ENCODE results near the gene PPP1R3D.

The PPP1R3D gene

GRCh38 chr20:59985164-59985563 is 45.1 kb upstream of the PPP1R3D start:
- Histone ChIP-seq H3K9ac (no peak overlapping the region), H3K4me3 (IDR thresholded peaks at IDR 0.05; ENCODE audit: insufficient read depth, low read depth, low read length) (no peak overlapping the region), H3K79me2 (ENCODE audit: insufficient read depth, low read depth) (no peaks in the 10 kb centered on the region), H3K27me3 (ENCODE audit: insufficient read depth, low read depth) (no peaks in the 10 kb centered on the region), H3K4me1 (ENCODE audit: low read depth, poor library complexity, severe bottlenecking) (no peaks in the 10 kb centered on the region), H4K20me1 (ENCODE audit: insufficient read depth) (no peaks in the 10 kb centered on the region), H3K4me2 (no peak overlapping the region), H3K36me3 (ENCODE audit: insufficient read depth) (no peaks in the 10 kb centered on the region), H3K27ac (no peak overlapping the region), H2AFZ (ENCODE audit: low read depth) (no peak overlapping the region)
- TF ChIP-seq CTCF (conservative IDR thresholded peaks at IDR 0.05; ENCODE audit: low read depth, low read length), result no peak

- Histone ChIP-seq H3K4me2 (no peak overlapping the region), H3K79me2 (ENCODE audit: insufficient read depth, low read depth) (no peaks in the 10 kb centered on the region), H3K4me1 (ENCODE audit: low read depth, poor library complexity, severe bottlenecking) (no peaks in the 10 kb centered on the region), H3K27me3 (ENCODE audit: insufficient read depth, low read depth) (no peaks in the 10 kb centered on the region), H4K20me1 (ENCODE audit: insufficient read depth) (no peaks in the 10 kb centered on the region), H3K36me3 (ENCODE audit: insufficient read depth) (no peaks in the 10 kb centered on the region), H3K27ac (no peak overlapping the region), H3K9ac (no peak overlapping the region), H2AFZ (ENCODE audit: low read depth) (no peak overlapping the region), H3K4me3 (IDR thresholded peaks at IDR 0.05; ENCODE audit: insufficient read depth, low read depth, low read length) (no peak overlapping the region)
- TF ChIP-seq CTCF (conservative IDR thresholded peaks at IDR 0.05; ENCODE audit: low read depth, low read length), result no peak
Measured at GRCh38 chr20:59984541-59984940, 44.4 kb upstream of the PPP1R3D start.

- Histone ChIP-seq H2AFZ (ENCODE audit: low read depth) (no peak overlapping the region), H3K4me1 (ENCODE audit: low read depth, poor library complexity, severe bottlenecking) (no peaks in the 10 kb centered on the region), H3K4me2 (no peak overlapping the region), H3K4me3 (IDR thresholded peaks at IDR 0.05; ENCODE audit: insufficient read depth, low read depth, low read length) (no peak overlapping the region), H4K20me1 (ENCODE audit: insufficient read depth) (no peaks in the 10 kb centered on the region), H3K9ac (no peak overlapping the region), H3K79me2 (ENCODE audit: insufficient read depth, low read depth) (no peaks in the 10 kb centered on the region), H3K36me3 (ENCODE audit: insufficient read depth) (no peaks in the 10 kb centered on the region), H3K27me3 (ENCODE audit: insufficient read depth, low read depth) (no peaks in the 10 kb centered on the region), H3K27ac (no peak overlapping the region)
- TF ChIP-seq CTCF (conservative IDR thresholded peaks at IDR 0.05; ENCODE audit: low read depth, low read length), result no peak
Measured at GRCh38 chr20:59983076-59983475, 43.0 kb upstream of the PPP1R3D start.

GRCh38 chr20:59977086-59977485 is 37.0 kb upstream of the PPP1R3D start:
- H3K27ac ChIP-seq, result no peak overlapping the region
- no peak for TF ChIP-seq CTCF (conservative IDR thresholded peaks at IDR 0.05; ENCODE audit: low read depth, low read length)
- no peaks in the 10 kb centered on the region for H3K79me2 ChIP-seq (ENCODE audit: insufficient read depth, low read depth)
- no peaks in the 10 kb centered on the region for H3K27me3 ChIP-seq (ENCODE audit: insufficient read depth, low read depth)
- no peaks in the 10 kb centered on the region for H3K36me3 ChIP-seq (ENCODE audit: insufficient read depth)
- no peak overlapping the region for H3K4me3 ChIP-seq (IDR thresholded peaks at IDR 0.05; ENCODE audit: insufficient read depth, low read depth, low read length)
- no peak overlapping the region for H3K4me2 ChIP-seq
- H4K20me1 ChIP-seq (ENCODE audit: insufficient read depth), result no peaks in the 10 kb centered on the region
- no peak overlapping the region for H2AFZ ChIP-seq (ENCODE audit: low read depth)
- no peak overlapping the region for H3K9ac ChIP-seq
- no peaks in the 10 kb centered on the region for H3K4me1 ChIP-seq (ENCODE audit: low read depth, poor library complexity, severe bottlenecking)
